ENCODE data around the gene WWC1. TPM values are rescaled to one million over a fixed set of nuclear protein-coding genes. Genes with fewer than 3 reads are reported as not detected.

The WWC1 gene
- total and polyA plus RNA-seq, 2 donors, result 0.66 to 6.0 TPM

- Histone ChIP-seq H3K27ac (ENCODE audit: low read depth in 1 of 2, low read length in 1 of 2) (no peak overlapping the region), H3K4me1 (ENCODE audit: control insufficient read depth in 2 of 2, insufficient read depth in 2 of 2, low read length in 2 of 2) (no peaks in the 10 kb centered on the region), H3K9me3 (ENCODE audit: control insufficient read depth in 2 of 2, insufficient read depth in 1 of 2, low read length in 1 of 2) (no peaks in the 10 kb centered on the region), H3K36me3 (ENCODE audit: control insufficient read depth in 2 of 2, insufficient read depth in 2 of 2, low read length in 1 of 2) (no peaks in the 10 kb centered on the region), H3K27me3 (ENCODE audit: control insufficient read depth in 2 of 2, insufficient read depth in 1 of 2, low read length in 1 of 2) (no peaks in the 10 kb centered on the region), H3K4me3 (ENCODE audit: low read length in 2 of 2) (no peak overlapping the region)
- 80% methylated on average over 5 of the region's 5 CpGs for WGBS
- DNase-seq (ENCODE audit: low read depth in 6 of 9, low spot score in 9 of 9), result no peak
These were observed 56.6 kb downstream of the WWC1 start for GRCh38 chr5:168348084-168348414.

DNA sequence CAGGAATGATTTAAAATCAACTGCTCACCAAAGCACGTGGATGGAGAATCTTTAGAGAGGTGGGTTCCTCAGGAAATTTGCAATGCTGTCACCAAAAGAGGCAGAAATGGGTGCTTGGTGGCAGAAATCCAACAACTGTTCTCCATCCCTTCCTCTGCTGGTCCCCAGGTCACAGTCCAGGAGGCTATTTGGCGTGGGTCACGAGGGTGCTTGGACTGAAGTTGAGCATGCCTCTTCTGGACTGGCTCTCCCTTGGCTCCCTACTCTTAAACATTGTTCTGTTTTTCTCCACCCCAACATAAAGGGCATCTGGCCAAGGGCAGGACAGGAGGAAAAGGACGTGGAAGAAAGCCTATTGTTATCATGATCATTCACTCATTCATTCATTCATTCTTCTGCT is 58.9 kb downstream of the WWC1 start:
- no peaks in the 10 kb centered on the region for H3K9me3 ChIP-seq (ENCODE audit: control insufficient read depth in 2 of 2, insufficient read depth in 1 of 2, low read length in 1 of 2)
- no peak overlapping the region for H3K27ac ChIP-seq (ENCODE audit: low read depth in 1 of 2, low read length in 1 of 2)
- no peaks in the 10 kb centered on the region for H3K4me1 ChIP-seq (ENCODE audit: control insufficient read depth in 2 of 2, insufficient read depth in 2 of 2, low read length in 2 of 2)
- H3K36me3 ChIP-seq (ENCODE audit: control insufficient read depth in 2 of 2, insufficient read depth in 2 of 2, low read length in 1 of 2), result no peaks in the 10 kb centered on the region
- no peaks in the 10 kb centered on the region for H3K27me3 ChIP-seq (ENCODE audit: control insufficient read depth in 2 of 2, insufficient read depth in 1 of 2, low read length in 1 of 2)
- no peak for DNase-seq (ENCODE audit: low read depth in 6 of 9, low spot score in 9 of 9)
- no peak overlapping the region for H3K4me3 ChIP-seq (ENCODE audit: low read length in 2 of 2)
- WGBS, result 93% methylated on average over 4 of the region's 4 CpGs

DNA sequence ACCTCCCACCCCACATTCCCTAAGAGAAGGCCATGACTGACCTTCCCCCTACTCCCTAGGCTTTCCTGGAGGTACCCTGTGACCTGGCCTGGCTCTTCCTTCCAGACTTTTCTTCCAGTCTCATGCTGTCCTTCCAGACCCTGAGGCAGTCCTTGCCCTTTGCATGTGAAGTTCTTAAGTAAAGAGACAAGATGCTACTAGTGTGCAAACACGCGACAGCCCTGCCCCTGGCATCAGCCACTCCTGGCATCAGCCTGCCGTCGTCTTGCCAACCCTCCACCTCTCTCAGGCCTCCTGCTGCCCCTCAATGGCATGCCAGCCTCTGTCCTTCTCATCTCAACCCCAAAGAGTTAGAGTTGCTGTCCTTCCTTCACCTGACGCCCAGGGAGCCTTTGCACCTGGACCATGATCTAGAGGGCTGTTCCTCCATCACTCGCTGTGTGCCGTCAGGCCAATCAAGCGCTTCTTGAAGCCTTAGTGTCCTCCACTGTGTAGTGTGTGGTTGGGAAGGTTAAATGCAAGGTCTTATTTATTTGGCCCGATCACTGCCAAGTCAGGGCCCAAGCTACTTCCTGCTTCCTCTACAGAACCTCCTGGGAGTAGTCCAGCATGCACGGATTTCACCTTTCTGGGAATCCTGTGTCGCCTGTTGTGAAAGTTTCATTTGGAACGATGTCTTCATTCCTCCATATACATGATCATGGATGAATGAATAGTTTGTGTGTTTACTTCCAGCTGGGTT is 61.9 kb downstream of the WWC1 start:
- H3K4me3 ChIP-seq (ENCODE audit: low read length in 2 of 2), result no peak overlapping the region
- DNase-seq (ENCODE audit: low read depth in 6 of 9, low spot score in 9 of 9), result no peak
- H3K36me3 ChIP-seq (ENCODE audit: control insufficient read depth in 2 of 2, insufficient read depth in 2 of 2, low read length in 1 of 2), result no peaks in the 10 kb centered on the region
- no peaks in the 10 kb centered on the region for H3K9me3 ChIP-seq (ENCODE audit: control insufficient read depth in 2 of 2, insufficient read depth in 1 of 2, low read length in 1 of 2)
- H3K4me1 ChIP-seq (ENCODE audit: control insufficient read depth in 2 of 2, insufficient read depth in 2 of 2, low read length in 2 of 2), result no peaks in the 10 kb centered on the region
- no peaks in the 10 kb centered on the region for H3K27me3 ChIP-seq (ENCODE audit: control insufficient read depth in 2 of 2, insufficient read depth in 1 of 2, low read length in 1 of 2)
- 94% methylated on average over 12 of the region's 12 CpGs for WGBS
- no peak overlapping the region for H3K27ac ChIP-seq (ENCODE audit: low read depth in 1 of 2, low read length in 1 of 2)

DNA sequence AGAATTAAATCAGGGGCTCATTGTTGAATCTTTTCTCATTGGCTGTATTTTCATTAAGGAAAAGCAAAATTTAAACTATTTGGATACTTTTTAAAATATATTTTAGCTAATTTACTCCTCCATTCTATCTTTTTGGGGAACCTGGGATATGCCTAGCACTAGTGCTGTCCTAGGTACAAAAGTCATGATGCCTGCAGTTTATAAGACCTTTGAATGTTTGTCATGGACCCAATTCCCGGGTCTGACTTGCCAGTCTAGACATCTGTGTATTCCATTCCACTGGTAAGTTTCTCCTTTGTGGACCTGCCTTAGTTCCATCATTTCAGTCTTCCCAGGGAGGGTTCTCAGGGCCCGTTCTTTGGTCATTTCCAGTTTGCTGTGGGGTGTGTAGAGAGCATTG is 63.0 kb downstream of the WWC1 start:
- Histone ChIP-seq H3K27ac (ENCODE audit: low read depth in 1 of 2, low read length in 1 of 2) (no peak overlapping the region), H3K9me3 (ENCODE audit: control insufficient read depth in 2 of 2, insufficient read depth in 1 of 2, low read length in 1 of 2) (no peaks in the 10 kb centered on the region), H3K4me1 (ENCODE audit: control insufficient read depth in 2 of 2, insufficient read depth in 2 of 2, low read length in 2 of 2) (no peaks in the 10 kb centered on the region), H3K4me3 (ENCODE audit: low read length in 2 of 2) (no peak overlapping the region), H3K36me3 (ENCODE audit: control insufficient read depth in 2 of 2, insufficient read depth in 2 of 2, low read length in 1 of 2) (no peaks in the 10 kb centered on the region), H3K27me3 (ENCODE audit: control insufficient read depth in 2 of 2, insufficient read depth in 1 of 2, low read length in 1 of 2) (no peaks in the 10 kb centered on the region)
- WGBS, result 84% methylated on average over 2 of the region's 2 CpGs
- no peak for DNase-seq (ENCODE audit: low read depth in 6 of 9, low spot score in 9 of 9)

DNA sequence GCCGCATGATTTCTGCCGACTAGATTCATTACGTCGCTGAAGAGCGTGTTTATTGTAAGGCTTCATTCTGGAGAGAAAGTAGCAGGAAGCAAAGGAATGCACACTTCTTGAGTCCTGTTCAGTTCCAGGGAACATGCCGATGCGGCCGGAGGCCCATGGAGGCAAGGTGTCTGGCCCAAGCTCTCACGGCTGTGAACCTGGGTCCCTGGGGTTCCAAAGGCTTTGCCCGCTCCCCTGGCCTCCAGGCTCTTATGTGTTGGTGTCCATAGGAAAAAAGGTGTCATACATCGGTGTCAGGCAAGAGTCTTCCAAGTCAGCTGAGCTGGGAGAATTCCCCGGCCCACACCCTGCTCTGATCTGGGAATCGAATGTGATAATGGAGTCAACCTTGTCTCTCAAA is 64.7 kb downstream of the WWC1 start:
- Histone ChIP-seq H3K4me1 (ENCODE audit: control insufficient read depth in 2 of 2, insufficient read depth in 2 of 2, low read length in 2 of 2) (no peaks in the 10 kb centered on the region), H3K9me3 (ENCODE audit: control insufficient read depth in 2 of 2, insufficient read depth in 1 of 2, low read length in 1 of 2) (no peaks in the 10 kb centered on the region), H3K27me3 (ENCODE audit: control insufficient read depth in 2 of 2, insufficient read depth in 1 of 2, low read length in 1 of 2) (no peaks in the 10 kb centered on the region), H3K27ac (ENCODE audit: low read depth in 1 of 2, low read length in 1 of 2) (no peak overlapping the region), H3K4me3 (ENCODE audit: low read length in 2 of 2) (no peak overlapping the region), H3K36me3 (ENCODE audit: control insufficient read depth in 2 of 2, insufficient read depth in 2 of 2, low read length in 1 of 2) (no peaks in the 10 kb centered on the region)
- WGBS, result 97% methylated on average over 13 of the region's 13 CpGs
- no peak for DNase-seq (ENCODE audit: low read depth in 6 of 9, low spot score in 9 of 9)

- Histone ChIP-seq H3K9me3 (ENCODE audit: control insufficient read depth in 2 of 2, insufficient read depth in 1 of 2, low read length in 1 of 2) (no peaks in the 10 kb centered on the region), H3K27me3 (ENCODE audit: control insufficient read depth in 2 of 2, insufficient read depth in 1 of 2, low read length in 1 of 2) (no peaks in the 10 kb centered on the region), H3K36me3 (ENCODE audit: control insufficient read depth in 2 of 2, insufficient read depth in 2 of 2, low read length in 1 of 2) (no peaks in the 10 kb centered on the region), H3K27ac (ENCODE audit: low read depth in 1 of 2, low read length in 1 of 2) (no peak overlapping the region), H3K4me1 (ENCODE audit: control insufficient read depth in 2 of 2, insufficient read depth in 2 of 2, low read length in 2 of 2) (no peaks in the 10 kb centered on the region), H3K4me3 (ENCODE audit: low read length in 2 of 2) (no peak overlapping the region)
- DNase-seq (ENCODE audit: low read depth in 6 of 9, low spot score in 9 of 9), result no peak
- 95% methylated on average over 4 of the region's 4 CpGs for WGBS
These were observed 65.1 kb downstream of the WWC1 start for GRCh38 chr5:168356592-168356991.

DNA sequence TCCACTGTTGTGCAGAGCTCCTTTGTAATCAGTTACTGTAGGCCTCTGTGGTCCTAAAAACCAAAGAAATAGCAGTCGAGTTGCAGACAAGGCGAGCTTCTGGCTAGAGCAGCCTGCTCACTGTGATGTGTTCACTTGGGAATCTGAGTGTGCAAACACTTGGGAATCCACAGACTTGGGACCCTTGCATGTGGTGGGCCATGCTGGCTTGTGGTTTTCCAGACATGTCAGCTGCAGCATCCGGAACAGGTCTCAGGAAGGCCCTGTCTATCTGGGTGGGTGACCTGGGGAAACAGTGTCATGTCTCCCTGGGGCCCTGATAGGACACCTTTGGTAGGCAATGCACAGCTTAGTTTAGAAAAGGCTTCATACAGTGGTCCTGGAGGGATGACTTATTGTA is 66.4 kb downstream of the WWC1 start:
- H3K27me3 ChIP-seq (ENCODE audit: control insufficient read depth in 2 of 2, insufficient read depth in 1 of 2, low read length in 1 of 2), result no peaks in the 10 kb centered on the region
- no peaks in the 10 kb centered on the region for H3K9me3 ChIP-seq (ENCODE audit: control insufficient read depth in 2 of 2, insufficient read depth in 1 of 2, low read length in 1 of 2)
- no peaks in the 10 kb centered on the region for H3K36me3 ChIP-seq (ENCODE audit: control insufficient read depth in 2 of 2, insufficient read depth in 2 of 2, low read length in 1 of 2)
- H3K4me3 ChIP-seq (ENCODE audit: low read length in 2 of 2), result no peak overlapping the region
- H3K4me1 ChIP-seq (ENCODE audit: control insufficient read depth in 2 of 2, insufficient read depth in 2 of 2, low read length in 2 of 2), result no peaks in the 10 kb centered on the region
- DNase-seq (ENCODE audit: low read depth in 6 of 9, low spot score in 9 of 9), result no peak
- H3K27ac ChIP-seq (ENCODE audit: low read depth in 1 of 2, low read length in 1 of 2), result no peak overlapping the region
- 94% methylated on average over 3 of the region's 3 CpGs for WGBS

DNA sequence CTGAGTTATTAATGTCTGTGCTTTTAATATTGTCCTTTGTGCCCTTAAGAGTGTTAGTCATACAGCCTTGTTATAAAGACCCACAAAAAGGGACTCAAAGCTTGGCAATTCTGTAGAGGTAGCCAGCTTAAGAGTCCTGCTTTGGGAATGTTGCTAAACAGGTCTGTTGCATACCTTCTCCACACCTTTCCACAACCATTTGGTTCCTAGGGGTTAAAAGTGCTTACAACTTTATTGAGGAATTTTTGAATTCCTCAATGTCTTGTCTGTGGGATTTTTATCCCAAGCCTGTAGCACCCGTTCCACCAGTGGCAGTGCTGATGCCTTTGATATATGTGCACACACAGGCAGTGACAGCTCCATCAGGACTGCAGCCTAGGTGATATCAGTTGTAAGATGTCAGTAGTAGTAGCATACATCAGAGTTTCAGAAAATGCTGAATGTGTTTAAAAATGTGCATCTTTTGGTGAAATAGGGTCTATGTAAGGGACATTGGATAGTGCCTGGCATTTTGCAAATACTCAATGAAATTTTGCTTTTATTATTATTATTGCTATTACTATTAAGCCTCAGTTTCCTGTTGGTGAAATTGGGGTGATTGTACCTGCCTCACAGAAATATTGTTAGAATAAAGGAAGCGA is 68.5 kb downstream of the WWC1 start:
- Histone ChIP-seq H3K36me3 (ENCODE audit: control insufficient read depth in 2 of 2, insufficient read depth in 2 of 2, low read length in 1 of 2) (no peaks in the 10 kb centered on the region), H3K4me3 (ENCODE audit: low read length in 2 of 2) (no peak overlapping the region), H3K4me1 (ENCODE audit: control insufficient read depth in 2 of 2, insufficient read depth in 2 of 2, low read length in 2 of 2) (no peaks in the 10 kb centered on the region), H3K27ac (ENCODE audit: low read depth in 1 of 2, low read length in 1 of 2) (no peak overlapping the region), H3K27me3 (ENCODE audit: control insufficient read depth in 2 of 2, insufficient read depth in 1 of 2, low read length in 1 of 2) (no peaks in the 10 kb centered on the region), H3K9me3 (ENCODE audit: control insufficient read depth in 2 of 2, insufficient read depth in 1 of 2, low read length in 1 of 2) (no peaks in the 10 kb centered on the region)
- 89% methylated on average over 2 of the region's 2 CpGs for WGBS
- DNase-seq (ENCODE audit: low read depth in 6 of 9, low spot score in 9 of 9), result no peak

DNA sequence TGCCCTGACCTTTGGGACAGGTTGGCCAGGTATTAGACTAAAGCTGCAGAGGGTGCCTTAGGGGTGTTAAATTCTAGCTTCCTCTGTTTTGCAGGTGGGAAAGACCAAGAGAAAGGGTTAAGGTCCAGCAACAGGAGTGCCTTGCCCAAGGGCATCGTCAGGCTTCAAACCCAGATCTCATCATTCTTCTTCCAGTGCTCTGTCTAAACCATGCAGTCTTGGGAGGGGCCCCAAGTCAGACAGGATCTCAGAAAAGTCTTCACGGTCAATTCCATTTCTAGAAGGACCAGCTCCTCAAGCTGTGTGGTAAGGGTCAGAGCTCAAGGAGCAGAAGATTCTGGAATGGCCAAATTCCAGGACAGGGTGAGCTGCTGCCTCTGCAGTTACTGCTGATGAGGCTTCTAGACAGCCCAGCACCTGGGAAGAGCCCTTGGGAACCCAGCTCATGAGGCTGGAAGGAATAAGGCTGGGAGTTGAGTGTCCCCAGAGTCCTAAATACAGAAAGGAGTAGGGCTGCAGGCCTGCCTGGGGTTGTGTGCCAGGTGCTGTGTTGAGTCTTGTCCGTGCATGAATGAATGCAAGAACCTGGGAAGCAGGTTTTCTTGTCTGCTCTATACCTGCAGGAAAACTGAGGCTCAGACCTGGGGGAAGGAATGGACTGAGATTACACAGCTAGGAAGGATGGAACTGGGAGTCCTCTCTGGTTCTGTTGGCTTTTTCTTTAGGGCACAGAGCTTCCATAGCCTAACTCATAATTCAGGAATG is 69.3 kb downstream of the WWC1 start:
- Histone ChIP-seq H3K9me3 (ENCODE audit: control insufficient read depth in 2 of 2, insufficient read depth in 1 of 2, low read length in 1 of 2) (no peaks in the 10 kb centered on the region), H3K27ac (ENCODE audit: low read depth in 1 of 2, low read length in 1 of 2) (no peak overlapping the region)
- no peak for DNase-seq (ENCODE audit: low read depth in 6 of 9, low spot score in 9 of 9)

More for the DNA sequence above, 69.3 kb downstream of the WWC1 start:
- H3K27me3 ChIP-seq (ENCODE audit: control insufficient read depth in 2 of 2, insufficient read depth in 1 of 2, low read length in 1 of 2), result no peaks in the 10 kb centered on the region
- H3K4me3 ChIP-seq (ENCODE audit: low read length in 2 of 2), result no peak overlapping the region
- H3K36me3 ChIP-seq (ENCODE audit: control insufficient read depth in 2 of 2, insufficient read depth in 2 of 2, low read length in 1 of 2), result no peaks in the 10 kb centered on the region
- H3K4me1 ChIP-seq (ENCODE audit: control insufficient read depth in 2 of 2, insufficient read depth in 2 of 2, low read length in 2 of 2), result no peaks in the 10 kb centered on the region
- WGBS, result 92% methylated on average over 3 of the region's 3 CpGs

Data from thymus (tissue), 11 donors.